GM19328 (cell line): Measurements from ENCODE around the gene M6PR.
"Not testable (repeated sequence)": the region's sequence is repeated elsewhere in the genome, so short reads cannot be mapped to it uniquely, and the experiment has no call there.

Experiments used
- ATAC-seq: cut with Tn5 transposase; IDR thresholded peaks from one replicate; pipeline ENCODE4 v1.9.1; 2021; ENCODE audit warnings: mild to moderate bottlenecking, moderate library complexity; ENCODE audit not compliant: unreplicated experiment

Gene M6PR

DNA sequence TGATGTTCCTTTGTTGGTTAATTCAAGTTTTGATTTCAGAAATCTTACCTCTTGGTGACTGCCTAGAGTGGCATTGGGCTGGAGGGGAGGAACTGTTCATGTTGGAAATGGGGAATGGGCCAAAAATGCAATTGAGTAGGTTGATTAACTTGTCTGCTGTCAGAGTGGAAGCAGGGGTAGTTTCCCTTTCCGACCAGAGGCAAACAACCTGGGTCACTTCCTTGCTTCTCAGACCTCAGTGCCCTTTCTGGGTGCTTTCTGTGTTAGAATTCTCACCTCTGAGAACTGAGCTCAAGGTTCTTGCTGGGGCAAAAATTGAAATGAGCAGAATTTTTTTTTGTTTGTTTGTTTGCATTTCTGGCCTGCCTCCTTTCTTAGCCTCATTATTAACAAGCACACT is 2.3 kb upstream of the M6PR start:
- ATAC-seq: no peak

DNA sequence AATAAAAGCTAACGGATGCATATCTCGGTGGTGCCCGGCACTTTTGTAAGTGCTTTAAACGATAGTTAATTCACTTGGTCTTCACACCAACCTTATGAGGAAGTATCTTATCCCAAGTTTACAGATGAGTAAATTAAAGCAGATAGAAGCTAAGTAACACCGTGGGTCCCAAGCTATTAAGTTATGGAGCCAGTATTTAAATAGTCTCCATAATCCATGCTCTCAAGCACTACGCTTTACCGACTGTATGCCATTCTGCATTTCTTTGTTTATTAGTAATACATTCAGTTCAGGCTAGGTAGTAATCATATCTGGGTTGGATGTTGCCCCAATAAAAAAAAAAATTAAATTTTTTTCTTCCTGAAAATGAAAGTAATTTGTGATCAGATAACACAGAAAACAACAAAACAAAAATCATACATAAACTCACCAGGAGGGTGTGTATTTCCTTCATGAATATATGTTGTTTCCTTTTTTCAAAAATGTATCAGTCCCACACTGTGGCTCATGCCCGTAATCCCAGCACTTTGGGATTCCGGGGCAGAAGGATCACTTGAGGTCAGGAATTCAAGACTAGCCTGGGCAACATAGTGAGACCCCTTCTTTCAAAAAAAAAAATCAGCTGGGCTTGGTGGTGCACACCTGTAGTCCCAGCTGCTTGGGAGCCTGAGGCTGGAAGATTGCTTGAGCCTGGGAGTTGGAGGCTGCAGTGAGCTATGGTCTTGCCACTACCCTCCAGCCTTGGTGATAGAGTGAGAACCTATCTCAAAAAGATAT is 1.4 kb upstream of the M6PR start:
- no peak for ATAC-seq

DNA sequence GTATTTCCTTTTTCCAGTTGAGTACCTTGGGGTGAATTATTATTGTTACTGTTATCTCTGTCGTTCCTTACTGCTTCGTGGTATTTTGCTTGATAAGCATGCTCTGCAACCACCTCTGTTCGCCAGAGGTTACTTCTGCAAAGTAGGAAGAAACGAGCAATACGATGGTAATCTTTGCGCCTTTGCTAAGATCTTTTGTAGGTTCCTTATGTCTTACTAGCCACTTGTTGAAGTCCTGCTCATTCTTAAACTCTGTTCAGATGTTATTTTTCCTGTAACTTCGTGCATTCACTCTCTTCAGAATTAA is 729 bp upstream of the M6PR start:
- peak; percentile 14 for ATAC-seq

DNA sequence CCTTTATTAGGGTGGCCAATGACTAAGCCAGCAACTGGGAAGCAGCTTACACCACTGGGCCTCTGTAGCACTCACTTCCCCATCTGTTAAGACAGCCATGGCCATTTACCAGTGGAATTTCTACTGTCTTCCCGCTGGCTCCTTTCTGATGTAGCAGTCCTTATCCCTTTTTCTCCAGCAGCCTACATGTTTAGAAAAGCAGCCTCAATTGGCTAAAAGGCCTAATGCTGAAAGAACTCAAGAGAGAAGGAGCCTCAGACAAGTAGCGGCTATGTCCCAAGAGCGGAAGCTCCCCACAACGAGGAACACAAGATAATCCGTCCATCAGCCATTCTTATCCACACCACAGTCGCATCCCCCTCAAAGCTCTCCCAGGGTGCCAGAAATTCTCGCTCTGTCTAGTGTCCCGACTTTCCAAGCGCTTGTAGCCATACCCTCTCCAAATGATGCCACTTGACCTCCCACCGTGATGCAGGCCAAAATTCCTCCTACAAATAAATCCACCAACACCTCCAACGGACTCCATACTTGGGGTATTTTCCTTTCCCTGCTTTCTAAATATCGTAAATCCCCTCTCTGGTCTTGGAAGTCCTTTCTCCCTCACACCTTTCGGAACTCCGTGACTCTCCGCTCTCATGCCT is 624 bp downstream of the M6PR start:
- no peak for ATAC-seq

DNA sequence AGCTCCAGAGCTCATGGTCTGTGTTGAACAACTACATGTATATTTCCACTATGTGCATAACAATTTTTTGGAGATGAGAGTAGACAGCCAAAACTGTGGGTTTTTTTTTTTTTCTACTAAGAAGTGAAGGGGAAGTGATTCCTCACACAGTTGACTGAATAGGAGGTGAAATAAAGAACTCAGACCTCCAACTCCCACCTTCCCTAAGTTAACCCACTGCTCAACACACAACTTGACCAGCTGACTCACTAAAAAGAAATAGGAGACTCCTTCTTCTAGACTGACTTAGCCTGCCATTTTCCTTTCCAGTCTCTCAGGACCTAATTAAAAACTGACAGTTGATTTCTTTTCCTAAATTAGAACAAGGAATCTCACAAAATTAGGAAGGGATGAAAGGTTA is 1.7 kb downstream of the M6PR start:
- ATAC-seq: no peak

DNA sequence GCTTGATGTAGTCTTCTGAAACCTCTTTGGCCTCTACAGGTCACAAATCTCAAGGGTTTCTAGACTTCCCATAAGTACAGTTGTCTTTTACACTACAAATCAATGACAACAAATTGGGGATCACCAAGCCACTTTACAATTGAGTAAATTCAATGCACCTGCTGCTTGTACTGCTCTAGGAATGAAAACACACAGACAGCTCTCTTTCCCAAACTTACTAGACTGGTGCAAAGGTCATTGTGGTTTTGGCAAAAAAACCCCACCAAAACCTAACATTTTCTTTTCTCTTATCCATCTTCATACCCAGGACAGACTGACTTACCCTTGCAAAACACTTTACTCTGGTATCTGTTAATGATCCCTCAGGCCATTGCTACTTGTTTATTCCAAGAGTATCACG is 2.7 kb downstream of the M6PR start:
- ATAC-seq: no peak

DNA sequence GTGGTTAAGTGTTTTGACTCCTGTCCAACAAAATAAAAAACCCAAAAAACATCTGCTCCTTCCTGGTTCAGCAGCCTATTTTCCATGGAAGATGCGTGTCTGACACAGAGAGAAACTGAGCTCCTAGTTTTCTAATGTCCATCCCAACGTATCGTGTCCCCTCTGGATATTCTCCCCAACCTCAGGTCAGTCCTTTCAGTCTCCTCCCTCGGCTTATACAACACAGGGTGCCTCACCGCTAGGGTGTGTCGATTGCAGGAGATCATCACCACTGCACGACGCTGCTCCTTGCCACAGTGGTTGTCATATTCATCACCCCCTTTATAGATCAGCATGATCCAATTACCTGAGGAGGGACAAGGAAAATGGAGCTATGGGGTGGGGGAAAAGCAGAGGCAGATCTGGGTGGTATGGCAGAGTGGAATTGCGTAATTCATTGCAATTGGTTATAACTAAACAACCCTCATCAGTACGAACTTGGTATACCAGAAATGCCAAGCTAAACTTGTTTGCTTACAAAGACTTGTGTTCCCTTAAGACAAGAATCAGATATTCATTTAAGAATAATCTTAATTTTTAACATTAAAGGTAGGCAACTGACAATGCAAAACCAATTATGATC is 5.8 kb downstream of the M6PR start:
- ATAC-seq: no peak

DNA sequence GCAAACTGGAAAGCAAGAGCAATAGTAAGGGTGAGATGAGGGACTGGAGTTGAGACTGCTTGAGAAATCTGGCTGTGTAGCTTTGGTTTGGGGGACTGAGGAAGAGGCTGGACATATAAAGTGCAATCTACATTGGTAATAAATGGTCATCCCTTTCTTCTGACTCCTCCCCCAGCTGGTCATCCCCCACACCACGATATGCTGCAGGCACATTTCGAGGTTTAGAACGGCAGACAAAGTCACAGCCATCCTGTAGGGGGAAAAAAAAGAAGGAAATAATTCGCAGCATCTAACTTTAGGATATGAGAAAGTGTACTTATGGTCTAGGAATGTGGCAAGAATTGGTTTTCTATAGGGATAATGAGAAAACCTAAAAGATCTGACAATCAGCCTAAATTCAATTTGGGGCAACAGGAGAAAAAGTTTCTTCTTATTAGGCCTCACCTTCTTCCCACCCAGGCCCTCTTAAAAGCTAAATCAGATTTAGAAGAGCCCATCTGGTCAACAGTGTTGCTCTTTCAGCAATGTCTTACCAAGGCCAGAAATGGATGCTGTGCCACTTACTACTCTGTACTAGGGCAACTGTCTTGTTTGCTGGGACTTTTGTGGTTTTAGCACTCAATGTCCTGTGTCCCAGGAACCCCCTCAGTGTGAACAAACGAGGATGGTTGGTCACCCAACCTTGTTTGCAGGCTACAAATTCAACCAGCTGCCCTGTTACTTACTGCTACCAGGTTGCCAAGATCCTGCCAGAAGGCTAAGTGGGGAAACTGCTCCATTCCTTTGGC is 7.6 kb downstream of the M6PR start:
- no peak for ATAC-seq

DNA sequence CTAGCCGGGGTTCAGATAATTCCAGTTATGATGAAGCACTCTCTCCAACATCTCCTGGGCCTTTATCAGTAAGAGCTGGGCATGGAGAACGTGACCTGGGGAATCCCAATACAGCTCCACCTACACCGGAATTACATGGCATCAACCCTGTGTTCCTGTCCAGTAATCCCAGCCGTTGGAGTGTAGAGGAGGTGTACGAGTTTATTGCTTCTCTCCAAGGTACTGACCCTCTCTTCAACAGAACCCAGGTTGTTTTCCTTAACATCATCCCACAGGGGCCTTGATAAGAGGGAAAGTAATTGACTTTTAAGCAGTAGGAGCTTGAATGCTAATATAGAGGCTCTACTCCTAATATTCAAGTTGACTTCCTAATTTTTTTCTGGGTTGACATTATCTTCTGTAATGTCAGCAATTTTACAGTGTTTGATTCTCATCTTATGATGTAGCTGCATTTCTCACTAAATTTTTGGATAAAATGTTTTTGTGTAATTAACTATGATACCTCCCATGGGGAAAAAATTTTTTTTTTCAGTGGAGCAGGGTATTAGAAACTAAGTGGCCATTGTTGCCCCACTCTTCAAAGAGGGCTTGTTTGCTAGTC is 11.5 kb downstream of the M6PR start:
- ATAC-seq: not testable (repeated sequence)

DNA sequence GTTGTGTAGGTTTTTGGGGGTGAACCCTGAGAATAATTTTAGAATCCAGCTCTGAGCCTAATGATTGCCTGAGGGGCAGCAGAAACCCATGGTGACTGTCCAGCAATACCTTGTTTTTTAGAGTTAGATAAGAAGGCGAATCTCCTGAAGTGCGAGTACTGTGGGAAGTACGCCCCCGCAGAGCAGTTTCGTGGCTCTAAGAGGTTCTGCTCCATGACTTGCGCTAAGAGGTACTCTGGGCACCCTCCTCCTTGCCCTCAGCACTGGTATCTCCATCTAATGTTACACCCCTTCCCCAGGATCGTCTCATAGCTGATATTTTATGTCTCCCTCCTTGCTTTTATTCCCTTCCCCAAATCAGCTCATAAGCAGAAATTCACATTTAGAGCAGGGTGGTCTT is 12.7 kb downstream of the M6PR start:
- no peak for ATAC-seq

DNA sequence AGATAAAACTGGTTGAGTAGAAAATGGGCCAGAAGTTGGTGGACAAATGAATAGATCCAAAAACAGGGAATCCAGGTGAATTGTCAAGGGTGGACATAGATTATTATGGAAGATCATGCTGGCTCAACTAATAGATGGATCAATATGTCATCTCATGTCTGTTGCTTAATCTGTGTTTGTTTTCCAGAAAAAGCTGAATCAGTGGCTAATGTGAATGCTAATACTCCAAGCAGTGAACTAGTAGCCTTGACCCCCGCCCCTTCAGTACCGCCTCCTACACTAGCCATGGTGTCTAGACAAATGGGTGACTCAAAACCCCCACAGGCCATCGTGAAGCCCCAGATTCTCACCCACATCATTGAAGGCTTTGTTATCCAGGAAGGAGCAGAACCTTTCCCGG is 15.4 kb downstream of the M6PR start:
- not testable (repeated sequence) for ATAC-seq

DNA sequence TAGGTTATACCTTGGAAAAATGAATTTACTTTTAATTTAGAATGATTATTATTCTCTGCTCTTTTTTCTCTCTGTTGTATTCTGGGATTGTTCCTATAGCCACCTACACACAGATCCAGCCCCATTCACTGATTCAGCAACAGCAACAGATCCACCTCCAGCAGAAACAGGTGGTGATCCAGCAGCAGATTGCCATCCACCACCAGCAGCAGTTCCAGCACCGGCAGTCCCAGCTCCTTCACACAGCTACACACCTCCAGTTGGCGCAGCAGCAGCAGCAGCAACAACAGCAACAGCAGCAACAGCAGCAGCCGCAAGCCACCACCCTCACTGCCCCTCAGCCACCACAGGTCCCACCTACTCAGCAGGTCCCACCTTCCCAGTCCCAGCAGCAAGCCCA is 17.0 kb downstream of the M6PR start:
- not testable (repeated sequence) for ATAC-seq

DNA sequence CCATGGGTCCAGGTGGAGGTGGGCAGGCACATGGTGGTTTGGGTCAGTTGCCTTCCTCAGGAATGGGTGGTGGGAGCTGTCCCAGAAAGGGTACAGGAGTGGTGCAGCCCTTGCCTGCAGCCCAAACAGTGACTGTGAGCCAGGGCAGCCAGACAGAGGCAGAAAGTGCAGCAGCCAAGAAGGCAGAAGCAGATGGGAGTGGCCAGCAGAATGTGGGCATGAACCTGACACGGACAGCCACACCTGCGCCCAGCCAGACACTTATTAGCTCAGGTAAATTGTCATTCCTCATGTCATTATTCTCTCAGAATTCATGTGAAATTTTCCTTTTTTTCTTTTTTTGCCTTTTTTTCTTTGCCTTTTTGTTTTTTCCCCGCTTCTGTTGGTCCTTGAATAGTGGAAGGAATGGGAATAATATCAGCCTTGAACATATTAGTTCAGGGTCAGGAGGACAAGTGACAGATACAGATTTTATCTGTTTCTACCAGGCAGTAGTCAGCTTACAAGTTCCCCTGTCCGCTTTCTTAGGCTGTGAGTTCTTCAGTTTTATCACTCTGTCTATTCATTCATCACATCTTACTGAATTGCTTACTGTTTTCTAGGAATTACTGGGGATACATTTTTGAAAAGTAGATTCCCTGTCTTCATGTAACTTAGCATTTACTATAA is 18.7 kb downstream of the M6PR start:
- not testable (repeated sequence) for ATAC-seq

DNA sequence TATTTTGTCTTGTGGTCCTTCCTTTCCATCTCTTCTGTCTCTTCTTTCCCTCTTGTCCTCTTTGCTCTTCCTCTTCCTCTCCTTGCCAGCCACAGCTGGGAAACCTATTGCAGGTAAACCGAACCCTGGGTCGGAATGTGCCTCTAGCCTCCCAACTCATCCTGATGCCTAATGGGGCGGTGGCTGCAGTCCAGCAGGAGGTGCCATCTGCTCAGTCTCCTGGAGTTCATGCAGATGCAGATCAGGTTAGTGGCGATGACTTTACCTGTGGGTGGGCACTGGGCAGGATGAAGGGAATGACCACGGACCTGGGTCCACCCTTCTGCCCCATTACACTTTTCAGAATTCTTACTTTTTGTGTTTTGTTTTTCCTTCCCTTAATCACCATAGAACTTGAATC is 26.9 kb downstream of the M6PR start:
- ATAC-seq: no peak

DNA sequence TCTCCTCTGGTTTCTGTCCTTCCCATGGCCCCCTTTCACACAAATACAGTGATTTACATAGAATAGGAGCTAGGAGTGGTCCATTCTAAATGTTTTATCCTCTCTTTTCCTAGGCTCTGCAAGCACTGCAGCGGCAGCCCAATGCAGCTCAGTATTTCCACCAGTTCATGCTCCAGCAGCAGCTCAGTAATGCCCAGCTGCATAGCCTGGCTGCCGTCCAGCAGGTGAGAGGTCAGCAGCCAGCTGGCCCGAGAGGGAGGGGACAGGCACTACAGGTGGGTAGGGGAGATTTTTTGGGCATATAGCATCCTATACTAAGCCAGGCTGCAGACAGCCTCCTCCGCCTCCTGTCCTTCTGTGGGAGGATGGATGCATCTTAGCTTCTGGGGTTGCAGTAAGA is 29.8 kb downstream of the M6PR start:
- not testable (repeated sequence) for ATAC-seq

DNA sequence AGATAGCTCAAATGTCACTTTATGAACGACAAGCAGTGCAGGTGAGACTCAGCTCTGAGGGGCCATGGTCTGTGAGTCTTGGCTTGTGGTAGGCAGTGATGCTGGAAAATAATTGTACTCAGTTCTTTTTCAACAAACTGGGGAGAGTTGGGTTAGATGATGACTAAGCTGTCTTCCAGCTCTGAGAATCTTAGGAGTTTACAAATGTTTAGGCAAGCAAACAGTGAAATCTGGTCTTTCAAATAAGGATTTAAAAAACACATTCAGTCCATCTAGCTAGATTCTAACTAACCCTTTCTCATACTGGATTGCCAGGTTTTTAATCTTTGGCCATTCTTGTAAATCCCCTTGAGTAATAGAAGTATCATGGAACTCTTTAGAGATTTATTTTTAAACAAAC is 31.7 kb downstream of the M6PR start:
- ATAC-seq: no peak

DNA sequence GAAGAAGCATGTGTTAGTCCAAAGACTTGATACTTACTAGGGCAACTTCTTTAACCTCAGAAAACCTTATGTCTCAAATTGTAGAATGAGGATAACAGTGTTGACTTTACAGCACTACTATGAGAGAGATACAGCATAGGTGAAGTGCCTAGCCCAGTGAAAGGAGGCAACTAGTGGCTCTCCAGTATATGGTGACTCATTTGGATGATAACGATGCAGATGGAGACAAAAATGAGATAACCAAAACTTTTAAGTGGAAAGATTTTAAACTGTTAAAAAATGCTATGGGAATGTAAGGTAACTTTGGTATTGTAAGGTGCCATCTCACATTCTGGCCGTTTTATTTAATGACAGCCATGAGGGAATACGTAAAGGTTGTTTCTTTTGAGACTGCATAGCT is 32.4 kb downstream of the M6PR start:
- no peak for ATAC-seq

DNA sequence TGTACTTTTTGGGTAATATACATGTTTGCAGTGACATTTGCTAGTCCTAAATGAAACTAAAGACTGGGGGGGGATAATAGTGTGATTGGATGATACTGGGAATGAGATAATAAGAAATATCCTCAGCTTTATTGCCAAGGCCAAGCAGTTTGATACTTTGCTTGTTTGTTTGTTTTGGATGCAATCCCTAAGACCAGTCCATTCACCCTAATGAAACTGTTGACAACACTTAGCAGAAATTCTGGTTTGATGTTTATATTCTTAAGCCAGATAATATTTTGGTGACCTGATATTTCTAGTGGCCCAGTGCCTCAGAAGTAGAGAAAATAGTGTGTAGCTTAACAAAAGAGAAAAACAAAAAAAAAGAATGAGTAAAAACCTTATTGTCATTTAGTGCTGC is 33.3 kb downstream of the M6PR start:
- ATAC-seq: no peak

DNA sequence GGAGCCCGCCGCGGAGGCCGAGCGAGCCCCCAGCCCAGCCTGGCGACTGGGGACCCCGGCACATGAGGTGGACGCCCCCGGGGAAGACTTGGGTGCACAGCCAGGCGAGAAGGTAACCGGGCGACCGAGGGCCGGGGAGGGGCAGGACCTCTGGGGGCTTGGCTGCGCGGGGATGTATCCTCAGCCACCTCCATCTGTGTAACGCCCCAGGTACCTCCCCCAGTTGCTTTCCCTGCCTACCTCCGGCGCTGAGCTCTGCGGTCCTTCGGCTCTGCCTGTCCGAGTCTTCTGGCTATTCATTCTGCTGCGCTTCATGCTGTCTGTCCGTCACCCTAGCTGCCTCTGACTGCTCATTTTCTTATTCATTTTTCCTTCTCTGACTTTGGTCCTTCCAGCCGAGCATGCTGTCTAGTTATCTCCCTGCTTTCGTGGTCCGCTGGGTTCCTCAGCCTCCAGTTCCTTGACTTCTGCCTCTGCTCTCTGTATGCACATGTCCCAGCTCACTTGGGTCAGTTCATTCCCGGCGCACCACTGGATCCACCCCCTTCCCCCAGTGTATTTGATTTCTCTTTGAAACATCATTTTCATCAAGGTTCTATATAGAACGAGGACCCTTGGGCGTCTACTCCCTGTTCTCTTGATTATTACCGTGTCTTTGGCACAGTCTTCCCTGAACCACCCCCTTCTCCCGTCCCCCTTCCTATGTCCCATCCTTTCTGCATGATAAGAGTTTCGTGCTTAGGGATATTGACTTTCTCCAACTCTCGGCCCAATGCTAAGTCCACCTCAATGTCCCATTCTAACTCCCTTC is 34.5 kb downstream of the M6PR start:
- ATAC-seq: peak; percentile 70
